ENCODE results near the gene PCDHGB2.
"Not testable (repeated sequence)": the region's sequence is repeated elsewhere in the genome, so short reads cannot be mapped to it uniquely, and the experiment has no call there.

Gene PCDHGB2

DNA sequence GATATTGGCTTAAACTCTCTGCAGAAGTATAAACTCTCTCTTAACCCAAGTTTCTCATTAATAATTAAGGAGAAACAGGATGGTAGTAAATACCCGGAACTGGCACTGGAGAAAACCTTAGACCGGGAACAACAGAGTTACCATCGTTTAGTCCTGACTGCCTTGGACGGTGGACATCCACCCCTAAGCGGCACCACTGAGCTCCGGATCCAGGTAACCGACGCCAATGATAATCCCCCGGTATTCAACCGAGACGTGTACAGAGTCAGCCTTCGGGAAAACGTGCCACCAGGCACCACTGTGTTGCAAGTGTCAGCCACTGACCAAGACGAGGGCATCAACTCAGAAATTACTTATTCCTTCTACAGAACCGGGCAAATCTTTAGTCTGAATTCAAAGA, 38.8 kb downstream of the PCDHGB2 start:
- in situ Hi-C loops (cut with MboI; ENCODE audit: low sequenced_read_pairs, unreplicated experiment) = no loop called here
- TF ChIP-seq, protein P1, sequence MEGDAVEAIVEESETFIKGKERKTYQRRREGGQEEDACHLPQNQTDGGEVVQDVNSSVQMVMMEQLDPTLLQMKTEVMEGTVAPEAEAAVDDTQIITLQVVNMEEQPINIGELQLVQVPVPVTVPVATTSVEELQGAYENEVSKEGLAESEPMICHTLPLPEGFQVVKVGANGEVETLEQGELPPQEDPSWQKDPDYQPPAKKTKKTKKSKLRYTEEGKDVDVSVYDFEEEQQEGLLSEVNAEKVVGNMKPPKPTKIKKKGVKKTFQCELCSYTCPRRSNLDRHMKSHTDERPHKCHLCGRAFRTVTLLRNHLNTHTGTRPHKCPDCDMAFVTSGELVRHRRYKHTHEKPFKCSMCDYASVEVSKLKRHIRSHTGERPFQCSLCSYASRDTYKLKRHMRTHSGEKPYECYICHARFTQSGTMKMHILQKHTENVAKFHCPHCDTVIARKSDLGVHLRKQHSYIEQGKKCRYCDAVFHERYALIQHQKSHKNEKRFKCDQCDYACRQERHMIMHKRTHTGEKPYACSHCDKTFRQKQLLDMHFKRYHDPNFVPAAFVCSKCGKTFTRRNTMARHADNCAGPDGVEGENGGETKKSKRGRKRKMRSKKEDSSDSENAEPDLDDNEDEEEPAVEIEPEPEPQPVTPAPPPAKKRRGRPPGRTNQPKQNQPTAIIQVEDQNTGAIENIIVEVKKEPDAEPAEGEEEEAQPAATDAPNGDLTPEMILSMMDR (IDR thresholded peaks at IDR 0.05; ENCODE audit: borderline replicate concordance, control extremely low read depth, extremely low read depth, insufficient read depth, missing control alignments) = no peak
- no peak for DNase-seq (ENCODE audit: low spot score)

- no peak for DNase-seq (ENCODE audit: low spot score)
- TF ChIP-seq, protein P1 (IDR thresholded peaks at IDR 0.05; ENCODE audit: borderline replicate concordance, control extremely low read depth, extremely low read depth, insufficient read depth, missing control alignments) = no peak
- in situ Hi-C loops (cut with MboI; ENCODE audit: low sequenced_read_pairs, unreplicated experiment) = no loop called here
Observed at GRCh38 chr5:141399555-141400258, 39.9 kb downstream of the PCDHGB2 start.

DNA sequence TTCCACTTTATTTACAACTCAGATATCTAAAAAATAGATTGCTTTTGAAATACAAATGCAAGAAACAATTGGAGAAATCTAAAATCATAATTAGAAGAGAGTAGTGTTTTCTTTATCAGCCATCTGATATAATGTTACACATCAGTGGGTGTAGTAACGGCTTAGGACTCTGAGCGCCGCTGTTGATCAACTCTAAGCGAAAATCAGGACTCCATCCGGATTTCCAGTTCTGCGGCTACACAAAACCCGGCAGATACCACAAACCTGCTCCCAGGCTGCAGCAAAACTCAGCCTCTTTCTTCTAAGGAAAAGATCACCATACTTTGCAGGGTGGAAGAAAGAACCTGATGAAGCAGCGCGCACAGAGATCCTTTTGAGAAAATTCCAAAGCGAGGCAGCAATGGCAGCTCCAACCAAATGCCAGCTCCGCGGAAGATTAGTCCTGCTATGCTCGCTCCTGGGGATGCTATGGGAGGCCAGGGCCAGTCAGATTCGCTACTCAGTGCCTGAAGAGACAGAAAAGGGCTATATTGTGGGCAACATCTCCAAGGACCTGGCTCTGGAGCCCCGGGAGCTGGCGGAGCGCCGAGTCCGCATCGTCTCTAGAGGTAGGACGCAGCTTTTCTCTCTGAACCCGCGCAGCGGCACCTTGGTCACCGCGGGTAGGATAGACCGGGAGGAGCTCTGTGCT, 42.9 kb downstream of the PCDHGB2 start, which contains the start of gene PCDHGA9:
TSS of gene PCDHGA9 (plus strand) at position 226 of the 691 bp plus-strand sequence. CDS start at position 401, 175 bp downstream.
- DNase-seq (ENCODE audit: low spot score) = no peak
- in situ Hi-C loops (cut with MboI; ENCODE audit: low sequenced_read_pairs, unreplicated experiment) = no loop called here
- TF ChIP-seq, protein P1 (IDR thresholded peaks at IDR 0.05; ENCODE audit: borderline replicate concordance, control extremely low read depth, extremely low read depth, insufficient read depth, missing control alignments) = peak; percentile 12

DNA sequence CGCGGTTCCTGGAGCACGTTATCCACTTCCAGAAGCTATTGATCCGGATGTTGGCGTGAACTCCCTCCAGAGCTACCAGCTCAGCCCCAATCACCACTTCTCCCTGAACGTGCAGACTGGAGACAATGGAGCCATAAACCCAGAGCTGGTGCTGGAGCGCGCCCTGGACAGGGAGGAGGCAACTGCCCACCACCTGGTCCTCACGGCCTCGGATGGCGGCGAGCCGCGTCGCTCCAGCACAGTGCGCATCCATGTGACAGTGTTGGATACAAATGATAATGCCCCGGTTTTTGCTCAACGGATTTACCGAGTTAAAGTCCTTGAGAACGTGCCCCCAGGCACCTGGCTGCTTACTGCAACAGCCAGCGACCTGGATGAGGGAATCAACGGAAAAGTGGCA, 43.6 kb downstream of the PCDHGB2 start:
- no peak for DNase-seq (ENCODE audit: low spot score)
- in situ Hi-C loops (cut with MboI; ENCODE audit: low sequenced_read_pairs, unreplicated experiment) = no loop called here
- TF ChIP-seq, protein P1 (IDR thresholded peaks at IDR 0.05; ENCODE audit: borderline replicate concordance, control extremely low read depth, extremely low read depth, insufficient read depth, missing control alignments) = no peak

DNA sequence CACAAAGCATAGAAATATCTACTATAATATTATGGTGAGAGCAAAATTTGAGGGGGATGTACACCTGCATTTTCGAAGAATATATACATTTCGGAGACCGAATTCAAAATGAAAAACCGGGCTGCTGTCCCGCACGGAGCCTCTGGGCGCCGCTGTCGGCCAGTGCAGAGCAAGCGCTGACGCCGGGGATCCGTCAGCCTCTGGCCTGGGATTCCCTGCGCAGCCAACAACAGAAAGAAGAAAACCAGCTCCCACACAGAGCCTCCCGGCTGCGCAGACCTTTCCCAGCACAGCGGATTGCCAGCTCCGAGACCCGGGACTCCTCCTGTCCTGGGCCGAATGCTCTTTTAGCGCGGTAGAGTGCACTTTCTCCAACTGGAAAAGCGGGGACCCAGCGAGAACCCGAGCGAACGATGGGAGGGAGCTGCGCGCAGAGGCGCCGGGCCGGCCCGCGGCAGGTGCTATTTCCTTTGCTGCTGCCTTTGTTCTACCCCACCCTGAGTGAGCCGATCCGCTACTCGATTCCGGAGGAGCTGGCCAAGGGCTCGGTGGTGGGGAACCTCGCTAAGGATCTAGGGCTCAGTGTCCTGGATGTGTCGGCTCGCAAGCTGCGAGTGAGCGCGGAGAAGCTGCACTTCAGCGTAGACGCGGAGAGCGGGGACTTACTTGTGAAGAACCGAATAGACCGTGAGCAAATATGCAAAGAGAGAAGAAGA, 48.2 kb downstream of the PCDHGB2 start, which contains the start of gene PCDHGB6:
TSS of gene PCDHGB6 (plus strand) at position 232 of the 716 bp plus-strand sequence. CDS start at position 414, 182 bp downstream.
- in situ Hi-C loops (cut with MboI; ENCODE audit: low sequenced_read_pairs, unreplicated experiment) = not testable (repeated sequence)
- TF ChIP-seq, protein P1 (IDR thresholded peaks at IDR 0.05; ENCODE audit: borderline replicate concordance, control extremely low read depth, extremely low read depth, insufficient read depth, missing control alignments) = peak; percentile 48
- peak; percentile 62 for DNase-seq (ENCODE audit: low spot score)

DNA sequence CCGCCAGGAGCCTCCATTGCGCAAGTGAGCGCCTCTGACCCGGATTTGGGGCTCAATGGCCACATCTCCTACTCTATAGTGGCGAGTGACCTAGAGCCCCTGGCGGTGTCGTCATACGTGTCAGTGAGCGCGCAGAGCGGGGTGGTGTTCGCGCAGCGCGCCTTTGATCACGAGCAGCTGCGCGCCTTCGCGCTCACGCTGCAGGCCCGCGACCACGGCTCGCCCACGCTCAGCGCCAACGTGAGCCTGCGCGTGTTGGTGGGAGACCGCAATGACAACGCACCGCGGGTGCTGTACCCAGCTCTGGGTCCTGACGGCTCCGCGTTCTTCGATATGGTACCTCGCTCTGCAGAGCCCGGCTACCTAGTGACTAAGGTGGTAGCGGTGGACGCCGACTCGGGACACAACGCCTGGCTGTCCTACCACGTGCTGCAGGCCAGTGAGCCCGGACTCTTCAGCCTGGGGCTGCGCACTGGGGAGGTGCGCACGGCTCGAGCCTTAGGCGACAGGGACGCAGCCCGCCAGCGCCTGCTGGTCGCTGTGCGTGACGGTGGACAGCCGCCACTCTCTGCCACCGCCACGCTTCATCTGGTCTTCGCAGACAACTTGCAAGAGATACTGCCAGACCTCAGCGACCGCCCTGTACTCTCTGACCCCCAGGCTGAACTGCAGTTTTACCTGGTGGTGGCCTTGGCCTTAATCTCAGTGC, 50.0 kb downstream of the PCDHGB2 start:
- TF ChIP-seq, protein P1 (IDR thresholded peaks at IDR 0.05; ENCODE audit: borderline replicate concordance, control extremely low read depth, extremely low read depth, insufficient read depth, missing control alignments) = no peak
- no peak for DNase-seq (ENCODE audit: low spot score)
- in situ Hi-C loops (cut with MboI; ENCODE audit: low sequenced_read_pairs, unreplicated experiment) = no loop called here

All from GM13976 (cell line).